SU-DHL-6 (cell line): Measurements from ENCODE around the gene SPATA7.

Experiments
- H2AFZ ChIP-seq: fragments of 200-600 bp; sonication (generic); 2 replicates; pipeline ENCODE4 v1.6.1; 2014; ENCODE audit warnings: low read depth, mild to moderate bottlenecking, moderate library complexity, mixed read lengths, antibody characterized with exemption, low read length; ENCODE audit not compliant: severe bottlenecking
- H3F3A ChIP-seq: fragments of 200-600 bp; shearing (Covaris generic); 2 replicates; pipeline ENCODE4 v1.6.0; 2016; ENCODE audit warnings: antibody characterized with exemption, mild to moderate bottlenecking; ENCODE audit not compliant: insufficient read depth
- H3K27ac ChIP-seq: fragments of 200-600 bp; sonication (generic); 2 replicates; pipeline ENCODE4 v1.5.1; 2016; ENCODE audit warnings: low read depth, mild to moderate bottlenecking, low read length, moderate library complexity, mixed read lengths
- H3K27me3 ChIP-seq: fragments of 200-600 bp; sonication (generic), shearing (Covaris generic); 2 replicates; pipeline ENCODE4 v1.6.0; 2014; ENCODE audit warnings: mild to moderate bottlenecking, low read length
- H3K36me3 ChIP-seq: fragments of 200-600 bp; sonication (generic); 2 replicates; pipeline ENCODE4 v1.6.1; 2014; ENCODE audit warnings: mild to moderate bottlenecking, low read length, mixed read lengths
- H3K4me2 ChIP-seq: fragments of 300-600, 200-600 bp; shearing (Covaris generic), sonication (generic); 2 replicates; pipeline ENCODE4 v1.6.0; 2014; ENCODE audit warnings: low read length, low read depth, mild to moderate bottlenecking; ENCODE audit not compliant: poor library complexity, severe bottlenecking
- H3K4me3 ChIP-seq: fragments of 200-600 bp; sonication (generic); 2 replicates; pipeline ENCODE4 v1.5.1; 2014; ENCODE audit warnings: antibody characterized with exemption, low read length, mild to moderate bottlenecking, mixed read lengths; ENCODE audit not compliant: insufficient read depth, poor library complexity, severe bottlenecking
- H3K79me2 ChIP-seq: fragments of 200-600 bp; sonication (generic); 2 replicates; pipeline ENCODE4 v1.6.1; 2014; ENCODE audit warnings: mild to moderate bottlenecking, low read length, moderate library complexity; ENCODE audit not compliant: insufficient read depth
- H3K9ac ChIP-seq: fragments of 200-600 bp; sonication (generic); 2 replicates; pipeline ENCODE4 v1.7.0; 2014; ENCODE audit warnings: mild to moderate bottlenecking, low read length
- H3K9me2 ChIP-seq: fragments of 200-600 bp; sonication (generic); replicated peaks from 2 replicates; pipeline ENCODE4 v1.6.1; 2014; ENCODE audit warnings: low read length; ENCODE audit not compliant: insufficient read depth
- H3K9me3 ChIP-seq: fragments of 200-600 bp; sonication (generic); 2 replicates; pipeline ENCODE4 v1.6.1; 2014; ENCODE audit warnings: low read length, mixed read lengths; ENCODE audit not compliant: insufficient read depth
- H4K20me1 ChIP-seq: fragments of 200-600 bp; sonication (generic); 2 replicates; pipeline ENCODE4 v1.6.1; 2014; ENCODE audit warnings: low read depth, mild to moderate bottlenecking, antibody characterized with exemption, low read length, moderate library complexity, mixed read lengths
- CTCF ChIP-seq: fragments of 200-600 bp; sonication (generic); IDR thresholded peaks from one replicate; pipeline ENCODE4 v1.5.1; 2017; ENCODE audit warnings: antibody characterized with exemption, mild to moderate bottlenecking, low read length, moderate library complexity; ENCODE audit not compliant: insufficient read depth, poor library complexity, severe bottlenecking
- EZH2phosphoT487 ChIP-seq: fragments of 200-600 bp; sonication (generic), shearing (Covaris generic); conservative IDR thresholded peaks from 2 replicates; pipeline ENCODE4 v1.6.1; 2018; ENCODE audit warnings: mild to moderate bottlenecking, antibody characterized with exemption, low read length, moderate library complexity, mixed read lengths

Gene SPATA7

DNA sequence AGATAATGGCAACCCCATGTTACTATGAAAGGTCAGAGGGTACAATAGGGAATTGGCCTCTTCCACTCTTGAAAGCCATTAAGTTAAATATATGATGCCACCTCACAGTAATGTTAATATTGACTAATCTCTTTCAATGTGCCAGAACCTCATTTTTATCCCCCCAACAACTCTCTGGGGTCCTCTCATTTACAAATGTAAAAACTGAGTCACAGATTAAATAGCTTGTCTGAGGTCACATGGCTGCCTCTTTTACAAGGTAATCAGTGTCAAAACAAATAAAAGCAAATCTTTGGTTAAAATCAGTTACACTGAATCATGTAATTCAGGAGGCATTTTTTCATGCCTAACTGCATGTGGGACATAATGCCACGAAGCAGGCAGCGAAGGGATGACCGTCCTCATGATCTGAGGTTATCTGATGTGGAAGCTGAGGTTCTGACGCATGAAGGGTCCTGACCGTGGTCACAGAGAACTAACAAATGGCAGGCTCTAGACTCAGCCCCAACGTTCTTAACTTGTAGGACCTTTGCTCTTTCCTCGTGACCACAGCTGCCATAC is 90.8 kb downstream of the SPATA7 start:
- no peak overlapping the region for H3K4me3 ChIP-seq
- H3K27me3 ChIP-seq, result no peaks in the 10 kb centered on the region
- no peaks in the 10 kb centered on the region for H3K9me2 ChIP-seq
- no peaks in the 10 kb centered on the region for H3K9me3 ChIP-seq
- H3K9ac ChIP-seq, result no peak overlapping the region
- H3K79me2 ChIP-seq, result no peaks in the 10 kb centered on the region
- no peak overlapping the region for H3K4me2 ChIP-seq
- H2AFZ ChIP-seq, result no peak overlapping the region
- H3F3A ChIP-seq, result no peaks in the 10 kb centered on the region
- H4K20me1 ChIP-seq, result no peaks in the 10 kb centered on the region
- TF ChIP-seq EZH2phosphoT487, result no peak
- TF ChIP-seq CTCF, result no peak
- no peaks in the 10 kb centered on the region for H3K36me3 ChIP-seq
- H3K27ac ChIP-seq, result no peak overlapping the region

DNA sequence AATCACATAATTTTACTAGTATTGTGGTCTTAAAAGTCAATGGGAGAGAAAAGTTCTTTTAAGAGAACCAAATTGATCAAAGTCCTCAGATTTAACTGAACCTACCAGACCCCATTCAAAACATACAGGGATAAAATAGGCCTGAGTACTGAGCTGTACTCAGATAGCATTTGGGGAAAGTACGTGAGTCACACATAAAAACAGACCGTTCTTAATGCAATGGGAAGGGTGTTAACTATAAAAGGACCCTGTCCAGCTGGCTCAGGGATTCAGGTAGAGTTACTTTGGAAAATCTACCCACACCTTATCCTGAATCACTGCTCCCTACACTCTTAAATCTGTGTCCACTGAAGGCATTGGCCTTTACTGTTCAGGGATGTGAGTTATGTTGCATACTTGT is 91.4 kb downstream of the SPATA7 start:
- Histone ChIP-seq H3K36me3 (no peaks in the 10 kb centered on the region), H3K79me2 (no peaks in the 10 kb centered on the region), H3K27me3 (no peaks in the 10 kb centered on the region), H3K9ac (no peak overlapping the region), H3K4me3 (no peak overlapping the region), H3F3A (no peaks in the 10 kb centered on the region), H3K9me2 (no peaks in the 10 kb centered on the region), H2AFZ (no peak overlapping the region), H3K9me3 (no peaks in the 10 kb centered on the region), H3K27ac (no peak overlapping the region), H4K20me1 (no peaks in the 10 kb centered on the region), H3K4me2 (no peak overlapping the region)
- TF ChIP-seq EZH2phosphoT487 (no peak), CTCF (no peak)

GRCh38 chr14:88477513-88478250 is 92.2 kb downstream of the SPATA7 start:
- Histone ChIP-seq H3K9me3 (no peaks in the 10 kb centered on the region), H3K9me2 (no peaks in the 10 kb centered on the region), H3K27ac (no peak overlapping the region), H3K79me2 (no peaks in the 10 kb centered on the region), H3F3A (no peaks in the 10 kb centered on the region), H2AFZ (no peak overlapping the region), H4K20me1 (no peaks in the 10 kb centered on the region), H3K36me3 (no peaks in the 10 kb centered on the region), H3K27me3 (no peaks in the 10 kb centered on the region), H3K9ac (no peak overlapping the region), H3K4me3 (no peak overlapping the region), H3K4me2 (no peak overlapping the region)
- TF ChIP-seq EZH2phosphoT487 (no peak), CTCF (no peak)
